Embryonic facial prominence (tissue), 1 donor: Measurements from ENCODE around the gene SPAM1.
"Not testable (repeated sequence)": the region's sequence is repeated elsewhere in the genome, so short reads cannot be mapped to it uniquely, and the experiment has no call there.

ENCODE experiments used
- DNase-seq: peaks from one replicate; pipeline ENCODE4 v3.0.0-alpha.2; 2016; ENCODE audit errors: extremely low spot score

Gene SPAM1

GRCh38 chr7:123958186-123958703, 33.2 kb downstream of the SPAM1 start:
- DNase-seq: no peak

- no peak for DNase-seq
These were observed 36.7 kb downstream of the SPAM1 start for GRCh38 chr7:123961771-123962170.

GRCh38 chr7:123966936-123967335, 41.9 kb downstream of the SPAM1 start:
- no peak for DNase-seq

DNA sequence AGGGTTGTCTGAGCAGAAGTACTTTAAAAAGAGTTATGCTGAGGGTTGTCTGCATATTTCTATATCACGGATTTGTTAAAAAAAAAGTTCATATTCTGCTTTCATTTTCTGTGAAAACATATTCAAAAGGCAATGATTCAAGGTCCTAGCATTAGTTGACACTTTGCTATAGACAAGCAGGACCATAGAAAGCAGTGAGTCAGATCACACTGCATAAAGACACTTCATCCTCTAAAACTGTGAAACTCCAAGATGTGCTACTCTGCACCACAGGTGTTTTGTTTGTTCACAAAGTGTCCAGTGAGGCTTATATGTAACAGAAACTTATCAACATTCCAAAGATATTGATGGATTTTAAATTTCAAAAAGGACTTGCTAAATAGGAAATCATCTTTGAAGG, 47.0 kb downstream of the SPAM1 start:
- no peak for DNase-seq

DNA sequence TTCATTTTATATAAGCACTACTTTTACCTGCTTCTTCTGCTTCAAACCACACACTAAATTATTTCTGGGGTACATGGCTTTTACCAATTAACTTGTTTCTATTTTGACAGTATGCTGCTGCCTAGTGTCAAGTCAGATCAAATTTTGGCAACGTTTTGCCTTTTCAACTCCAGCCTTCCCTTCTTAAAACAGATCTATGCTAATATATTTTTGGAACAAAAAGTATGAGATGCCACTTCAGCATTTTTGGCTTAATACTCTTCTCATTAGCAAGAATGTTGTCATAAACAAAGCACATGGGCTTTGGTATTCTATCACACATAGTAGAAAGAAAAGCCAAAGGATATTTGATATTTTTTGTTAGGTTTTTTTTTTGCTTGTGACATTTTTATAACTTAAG, 47.8 kb downstream of the SPAM1 start:
- DNase-seq: no peak

DNA sequence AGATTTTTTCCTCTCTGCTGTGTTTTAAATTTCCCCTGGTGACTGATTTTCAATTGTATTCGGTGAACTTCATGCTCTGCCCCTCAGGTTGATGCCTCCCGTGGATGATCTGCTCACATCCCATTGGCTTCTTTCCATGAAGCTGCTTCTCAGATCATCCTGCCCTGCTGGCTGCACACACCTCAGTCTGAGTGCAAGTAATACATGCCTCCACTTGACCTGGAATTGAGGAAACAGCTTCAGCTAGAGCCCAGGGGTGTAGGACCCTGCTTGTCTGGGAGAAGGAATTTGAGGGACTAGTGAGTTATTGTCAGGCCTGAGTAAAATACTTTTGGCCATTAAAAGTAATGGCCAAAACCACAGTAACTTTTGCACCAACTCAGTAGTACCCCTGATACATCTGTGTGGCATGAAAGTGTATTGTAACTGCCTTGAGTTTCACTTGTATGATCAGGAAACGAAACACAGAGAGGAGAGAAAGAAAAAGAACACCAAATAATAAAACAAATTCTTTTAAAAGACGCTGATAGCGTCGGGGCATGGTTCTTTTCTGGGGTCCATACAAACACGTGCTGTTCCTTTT, 49.4 kb downstream of the SPAM1 start:
- no peak for DNase-seq

GRCh38 chr7:123975084-123975483, 50.0 kb downstream of the SPAM1 start:
- no peak for DNase-seq

DNA sequence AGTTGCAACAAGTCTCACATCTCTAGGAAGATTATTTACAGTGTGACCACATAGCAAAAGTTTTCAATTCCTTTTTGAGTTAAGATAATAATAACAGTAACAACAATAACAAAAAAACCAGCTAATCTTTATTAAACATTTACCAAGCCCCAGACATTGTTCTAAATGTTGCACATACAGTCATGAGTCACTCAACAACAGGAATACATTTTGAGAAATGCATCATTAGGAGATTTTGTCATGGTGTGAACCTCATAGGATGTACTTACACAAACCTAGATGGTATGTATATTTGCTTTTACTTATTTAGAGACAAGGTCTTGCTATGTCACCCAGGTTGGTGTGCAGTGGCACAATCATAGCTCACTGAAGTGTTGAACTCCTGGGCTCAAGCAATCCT, 52.0 kb downstream of the SPAM1 start:
- DNase-seq: no peak

DNA sequence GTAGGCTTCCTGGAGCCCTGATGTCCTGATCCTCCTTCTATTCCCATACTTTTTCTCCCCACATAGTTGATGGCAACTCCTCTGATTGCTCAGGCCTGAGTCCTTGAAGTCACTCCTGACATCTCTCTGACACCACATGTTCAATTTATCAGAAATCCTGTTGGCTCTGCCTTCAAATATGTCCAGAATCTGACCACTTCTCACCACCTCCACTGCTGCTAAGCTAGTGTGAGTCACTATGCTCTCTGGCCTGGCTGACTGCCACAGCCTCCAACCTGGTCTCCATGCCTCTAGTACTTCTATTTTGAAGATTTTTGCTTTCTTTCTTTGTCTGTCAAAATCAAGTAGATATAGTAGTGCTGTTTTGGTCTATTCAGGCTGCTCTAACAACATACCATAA, 54.8 kb downstream of the SPAM1 start:
- DNase-seq: no peak

DNA sequence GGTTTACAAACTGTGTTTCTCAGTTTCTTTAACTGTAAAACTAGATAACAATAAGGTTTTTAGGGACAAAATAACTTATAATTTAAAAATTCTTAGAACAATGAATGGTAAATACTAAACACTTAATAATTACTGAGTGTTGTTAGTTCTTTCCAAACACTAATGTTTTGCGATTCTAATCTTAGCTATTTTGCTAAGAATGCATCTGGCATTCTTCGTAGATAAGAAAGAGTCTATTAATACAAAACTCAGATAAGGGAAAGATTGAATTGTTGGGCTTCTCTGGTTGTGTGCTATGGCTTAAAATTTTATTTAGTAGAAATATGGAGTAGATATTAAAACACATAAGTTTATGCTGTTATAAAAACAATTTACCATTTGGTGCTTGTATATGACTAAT, 62.4 kb downstream of the SPAM1 start:
- no peak for DNase-seq

GRCh38 chr7:123992913-123993518, 68.0 kb downstream of the SPAM1 start:
- DNase-seq: no peak

DNA sequence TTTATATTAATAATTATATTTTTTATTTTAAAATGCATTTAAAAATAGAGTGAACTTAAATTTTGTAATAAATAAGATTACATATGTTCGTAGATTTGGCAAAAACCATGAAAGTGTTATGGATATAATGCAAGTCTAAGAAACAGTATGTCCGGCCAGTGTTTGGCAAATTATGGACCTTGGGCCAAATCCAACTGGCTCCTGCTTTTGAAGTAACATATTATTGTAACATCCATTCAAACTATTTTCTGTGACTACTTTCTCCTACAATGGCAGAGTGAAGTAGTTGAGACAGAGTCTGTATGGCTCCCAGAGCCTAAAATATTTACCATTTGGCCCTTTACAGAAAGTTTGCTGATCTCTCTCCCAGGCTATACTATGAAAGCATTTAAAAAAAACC, 69.0 kb downstream of the SPAM1 start:
- no peak for DNase-seq

DNA sequence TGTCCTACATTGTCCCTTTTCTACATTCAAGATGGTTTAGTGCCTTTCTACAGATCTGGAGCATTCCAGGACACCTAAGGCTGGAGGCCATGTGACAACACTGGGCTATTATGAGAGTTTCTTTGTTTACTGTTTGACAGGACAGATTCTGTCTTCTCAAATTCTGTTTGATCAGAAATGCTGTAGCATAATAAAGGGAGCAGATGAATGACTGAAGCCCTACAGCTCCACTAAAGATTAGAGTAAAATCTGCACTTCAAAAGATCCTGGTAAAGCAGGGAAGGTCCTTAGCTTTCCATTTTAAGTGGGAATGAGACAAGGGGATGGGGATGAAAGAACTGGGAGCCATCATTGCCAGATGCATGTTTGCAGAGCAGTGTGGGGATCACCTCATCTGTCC, 69.4 kb downstream of the SPAM1 start:
- DNase-seq: no peak

DNA sequence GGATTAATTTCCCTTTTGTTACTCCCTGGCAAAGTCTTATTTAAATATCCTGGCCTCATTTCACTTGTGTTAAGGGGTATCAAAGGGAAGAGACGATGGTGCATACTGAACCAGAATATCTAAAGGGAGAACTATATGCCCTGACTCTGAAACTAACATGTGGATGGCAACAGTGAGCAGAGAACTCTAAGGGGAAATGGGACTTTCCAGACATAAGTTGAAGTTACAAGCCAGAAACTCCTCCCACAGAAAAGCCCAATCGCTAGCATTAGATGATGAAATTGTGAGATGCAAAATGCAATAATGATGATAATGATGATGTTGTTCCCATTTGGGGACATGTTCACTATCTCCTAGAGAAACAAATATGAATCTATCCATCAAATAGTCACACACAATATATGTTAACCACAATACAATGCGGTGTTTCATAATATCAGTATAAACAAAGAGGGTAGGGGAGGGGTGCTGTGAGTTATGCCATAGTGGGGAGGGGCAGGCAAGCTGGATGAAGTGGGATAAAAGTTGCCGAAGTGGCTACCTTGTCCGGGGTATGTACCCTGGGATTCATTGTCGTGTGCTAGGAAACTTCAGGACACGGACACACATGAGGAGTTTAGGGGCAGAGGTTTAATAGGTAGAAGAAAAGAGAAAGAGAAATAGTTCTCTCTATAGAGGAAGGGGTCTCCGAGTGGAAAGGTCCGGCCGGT, 70.7 kb downstream of the SPAM1 start:
- DNase-seq: no peak

DNA sequence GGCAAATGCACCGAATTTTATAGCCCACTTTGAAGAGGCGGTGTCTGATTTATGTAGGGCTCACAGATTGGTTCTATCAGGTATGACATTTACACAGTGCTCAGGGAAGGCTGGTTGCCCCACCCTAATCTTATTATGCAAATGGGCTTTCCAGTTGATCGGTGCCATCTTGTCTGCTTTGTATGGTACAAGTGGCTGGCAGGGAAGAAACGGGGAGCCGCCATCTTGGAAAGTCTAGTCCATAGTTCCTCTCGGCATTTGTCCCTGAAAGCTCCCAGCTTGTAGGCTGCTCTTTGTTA, 71.2 kb downstream of the SPAM1 start:
- DNase-seq: no peak

- no peak for DNase-seq
These were observed 73.9 kb downstream of the SPAM1 start for GRCh38 chr7:123998921-123999320.

- no peak for DNase-seq
These were observed 74.7 kb downstream of the SPAM1 start for GRCh38 chr7:123999703-124000102.

- not testable (repeated sequence) for DNase-seq
These were observed 83.3 kb downstream of the SPAM1 start for GRCh38 chr7:124008296-124008695.

DNA sequence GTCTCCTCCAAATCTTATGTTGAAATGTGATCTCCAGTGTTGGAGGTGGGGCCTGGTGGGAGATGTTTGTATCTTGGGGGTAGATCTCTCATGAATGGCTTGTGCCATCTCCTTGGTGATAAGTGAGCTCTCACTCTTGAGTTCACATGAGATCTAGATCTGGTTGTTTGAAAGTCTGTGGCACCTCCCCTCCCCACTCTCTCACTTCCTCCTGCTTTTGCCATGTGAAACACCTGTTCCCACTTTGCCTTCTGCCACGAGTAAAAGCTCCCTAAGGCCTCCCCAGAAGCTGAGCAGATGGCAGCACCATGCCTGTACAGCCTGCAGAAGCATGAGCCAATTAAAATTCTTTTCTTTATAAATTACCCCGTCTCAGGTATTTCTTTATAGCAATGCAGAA, 84.3 kb downstream of the SPAM1 start:
- DNase-seq: no peak
